ENCODE results near the gene BEND7.
"Not testable (repeated sequence)": the region's sequence is repeated elsewhere in the genome, so short reads cannot be mapped to it uniquely, and the experiment has no call there.

BEND7 gene

DNA sequence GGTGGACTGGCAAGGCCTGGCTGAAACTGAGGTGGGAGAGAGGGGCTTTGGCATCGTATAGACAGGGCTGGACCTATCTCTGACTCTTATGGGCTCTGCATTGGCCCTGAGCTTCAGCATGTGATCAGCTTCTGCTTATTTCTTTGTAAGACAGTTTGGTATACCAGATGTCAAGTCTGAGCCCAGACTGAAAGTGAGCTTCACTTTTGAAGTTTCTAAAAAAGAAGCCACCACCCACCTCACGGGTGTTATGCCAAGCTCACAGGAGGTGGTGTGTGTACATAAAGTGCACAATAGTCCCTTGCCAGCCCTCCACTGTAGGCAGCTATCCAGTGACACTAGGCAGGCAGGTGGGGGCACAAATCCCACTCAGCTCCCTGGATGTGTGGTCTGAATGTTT, 112.1 kb downstream of the BEND7 start:
- no peak for DNase-seq

DNA sequence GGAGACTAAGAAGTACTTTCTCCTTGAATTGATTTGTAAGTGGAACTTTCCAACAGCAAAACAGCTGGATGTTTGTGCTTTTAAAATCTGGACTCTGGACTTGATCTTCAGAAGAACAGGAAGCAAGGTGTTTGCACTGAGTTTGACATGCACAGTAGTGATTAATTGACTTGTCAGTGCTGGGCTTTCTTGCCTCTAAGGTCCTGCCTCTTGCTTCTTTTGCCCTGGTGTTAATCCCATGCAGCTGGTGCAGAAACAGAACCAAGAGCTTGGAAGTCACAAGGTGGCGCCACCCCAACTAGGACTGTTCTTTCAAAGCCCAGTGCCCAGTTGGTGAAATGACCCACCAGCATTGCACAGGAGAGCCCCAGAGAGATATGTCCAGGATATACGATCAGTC, 114.0 kb downstream of the BEND7 start:
- no peak for DNase-seq

DNA sequence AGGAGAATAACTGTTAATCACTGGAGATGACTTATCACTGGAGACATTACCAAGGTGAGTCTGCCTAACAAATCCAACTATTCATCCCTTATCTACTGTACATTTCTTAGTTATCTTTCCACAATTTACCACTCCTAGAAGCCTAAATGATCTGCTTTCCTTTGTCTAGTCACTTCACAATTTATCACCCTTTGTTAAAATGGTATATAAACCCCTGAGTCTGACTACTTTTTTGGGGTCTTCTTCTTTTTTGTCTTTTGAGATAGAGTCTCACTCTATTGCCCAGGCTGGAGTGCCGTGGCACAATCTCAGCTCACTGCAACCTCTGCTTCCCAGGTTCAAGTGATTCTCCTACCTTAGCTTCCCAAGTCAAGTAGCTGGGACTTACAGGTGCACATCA, 114.7 kb downstream of the BEND7 start:
- no peak for DNase-seq

DNA sequence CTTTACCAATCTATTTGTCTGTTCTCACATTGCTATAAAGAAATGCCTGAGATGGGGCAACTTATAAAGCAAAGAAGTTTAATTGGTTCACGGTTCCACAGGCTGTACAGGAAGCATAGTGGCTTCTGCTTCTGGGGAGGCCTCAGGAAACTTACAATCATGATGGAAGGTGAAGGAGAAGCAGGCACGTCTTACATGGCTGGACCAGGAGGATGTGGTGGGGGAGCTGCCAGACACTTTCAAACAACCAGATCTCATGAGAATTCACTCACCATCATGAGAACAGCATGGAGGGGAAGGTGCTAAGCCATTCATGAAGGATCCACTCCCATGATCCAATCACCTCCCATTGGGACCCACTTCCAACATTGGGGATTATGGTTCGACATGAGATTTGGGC, 115.9 kb downstream of the BEND7 start:
- no peak for DNase-seq

DNA sequence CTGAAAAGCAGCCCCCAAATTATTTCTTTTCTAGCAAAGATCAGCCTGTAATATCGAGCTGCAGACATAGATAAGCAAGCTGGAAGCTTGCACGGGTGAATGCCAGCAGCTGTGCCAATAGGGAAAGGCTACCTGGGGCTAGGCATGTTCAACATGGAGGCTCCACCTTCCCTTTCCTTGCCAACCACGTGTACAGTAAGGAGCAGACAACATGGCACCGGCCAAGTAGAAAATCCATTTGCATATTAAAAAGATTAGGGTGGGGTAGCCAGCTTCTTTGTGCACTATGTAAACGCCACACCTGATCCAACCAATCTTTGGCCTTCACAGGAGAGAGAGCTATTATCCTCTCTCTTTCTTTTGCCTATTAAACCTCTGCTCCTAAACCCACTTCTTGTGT, 124.0 kb downstream of the BEND7 start:
- DNase-seq: no peak

DNA sequence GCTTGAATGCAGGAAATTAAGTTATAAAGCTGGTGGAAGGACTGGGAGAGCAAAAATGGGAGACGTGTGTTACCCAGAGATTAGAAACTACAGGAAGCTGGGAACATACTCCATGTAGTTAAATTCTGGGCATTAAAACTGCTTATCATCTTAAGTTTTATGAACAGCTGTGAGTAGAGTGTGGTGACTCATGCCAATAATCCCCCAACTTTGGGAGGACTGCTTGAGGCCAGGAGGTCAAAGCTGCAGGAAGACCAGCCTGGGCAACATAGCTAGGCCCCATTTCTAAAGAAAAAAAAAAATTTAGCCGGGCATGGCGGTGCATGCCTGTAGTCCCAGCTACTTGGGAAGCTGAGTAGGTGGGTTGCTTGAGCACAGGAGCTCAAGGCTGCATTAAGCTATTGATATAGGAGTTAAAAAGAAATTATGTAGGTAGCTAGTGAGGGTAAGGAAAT, 124.5 kb downstream of the BEND7 start:
- no peak for DNase-seq

DNA sequence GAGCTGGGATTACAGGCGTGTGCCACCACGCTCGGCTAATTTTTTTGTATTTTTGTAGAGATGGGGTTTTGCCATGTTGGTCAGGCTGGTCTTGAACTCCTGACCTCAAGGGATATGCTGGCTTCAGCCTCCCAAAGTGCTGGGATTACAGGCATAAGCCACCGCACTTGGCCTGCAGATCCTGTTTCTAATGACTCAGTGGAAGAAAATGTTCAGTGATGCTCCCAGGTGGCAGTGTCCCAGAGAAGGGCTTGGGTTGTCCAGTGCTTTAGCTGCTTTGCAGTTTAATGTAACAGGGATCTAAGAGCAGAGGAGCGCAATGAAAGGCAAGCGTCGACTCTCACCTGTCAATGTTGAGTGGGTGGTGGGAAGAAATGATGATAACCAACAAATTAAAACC, 125.4 kb downstream of the BEND7 start:
- DNase-seq: not testable (repeated sequence)

DNA sequence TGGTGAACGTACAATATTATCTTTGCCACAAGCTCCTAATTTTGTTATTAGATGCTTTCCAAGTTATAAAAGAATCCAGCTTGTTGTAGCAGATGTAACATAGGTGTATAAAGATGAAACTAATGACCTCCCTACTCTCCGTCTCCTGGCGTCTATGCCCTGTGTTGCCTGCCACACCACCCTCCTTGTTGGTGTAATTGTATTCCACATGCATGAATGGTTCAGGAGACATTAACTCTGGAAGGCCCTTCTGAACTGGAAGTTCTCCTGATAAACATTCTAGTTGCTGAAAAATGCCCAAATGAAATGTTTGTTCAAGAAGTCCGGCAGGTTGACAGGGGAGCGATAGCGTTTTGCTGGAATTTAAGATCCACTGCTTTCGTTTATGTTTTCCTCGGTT, 126.8 kb downstream of the BEND7 start:
- no peak for DNase-seq

DNA sequence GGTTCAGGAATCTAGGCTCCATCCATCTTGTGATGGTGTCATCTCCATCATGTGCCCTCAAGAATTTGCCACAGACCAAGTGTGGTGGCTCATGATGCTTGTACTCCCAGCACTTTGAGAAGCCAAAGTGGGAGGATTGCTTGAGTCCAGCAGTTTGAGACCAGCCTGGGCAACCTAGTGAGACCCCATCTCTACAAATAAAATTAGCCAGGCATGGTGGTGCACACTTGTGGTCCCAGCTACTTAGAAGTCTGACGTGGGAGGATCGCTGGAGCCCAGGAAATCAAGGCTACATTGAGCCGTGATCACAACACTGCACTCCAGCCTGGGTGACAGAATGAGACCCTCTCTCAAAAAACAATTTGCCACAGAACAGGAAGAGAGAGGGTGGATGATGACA, 127.7 kb downstream of the BEND7 start:
- no peak for DNase-seq

DNA sequence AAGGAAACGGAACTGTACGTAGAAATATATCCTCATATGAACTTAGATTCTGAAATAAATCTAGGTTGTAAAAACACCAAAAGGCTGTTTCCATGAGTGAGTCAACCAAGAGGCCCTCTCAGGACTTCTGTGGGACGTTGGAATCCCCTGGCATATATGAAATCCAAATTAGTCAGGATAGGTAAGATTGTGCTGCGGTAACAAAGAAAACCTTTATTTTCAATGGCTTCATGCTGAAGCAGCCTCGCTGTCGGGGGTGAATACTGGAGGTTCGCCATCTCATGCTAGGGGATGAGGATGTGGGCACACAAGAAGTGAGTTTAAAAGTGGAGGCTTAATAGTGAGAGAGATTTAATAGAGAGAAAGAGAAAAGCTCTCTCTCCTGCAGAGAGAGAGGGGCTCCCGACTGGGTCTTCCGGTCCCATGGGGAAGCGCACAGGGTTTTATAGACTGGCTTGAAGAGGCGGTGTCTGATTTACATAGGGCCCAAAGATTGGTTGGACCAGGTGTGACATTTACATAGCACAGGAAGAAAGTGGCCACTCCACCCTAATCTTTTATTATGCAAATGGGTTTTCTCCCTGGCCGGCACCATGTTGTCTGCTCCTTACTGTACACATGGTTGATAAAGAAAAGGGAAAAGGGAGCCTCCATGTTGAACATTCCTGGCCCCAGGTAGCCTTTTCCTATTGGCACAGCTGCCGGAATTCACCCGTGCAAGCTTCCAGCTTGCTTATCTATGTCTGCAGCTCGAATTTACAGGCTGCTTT, 128.4 kb downstream of the BEND7 start:
- no peak for DNase-seq

DNA sequence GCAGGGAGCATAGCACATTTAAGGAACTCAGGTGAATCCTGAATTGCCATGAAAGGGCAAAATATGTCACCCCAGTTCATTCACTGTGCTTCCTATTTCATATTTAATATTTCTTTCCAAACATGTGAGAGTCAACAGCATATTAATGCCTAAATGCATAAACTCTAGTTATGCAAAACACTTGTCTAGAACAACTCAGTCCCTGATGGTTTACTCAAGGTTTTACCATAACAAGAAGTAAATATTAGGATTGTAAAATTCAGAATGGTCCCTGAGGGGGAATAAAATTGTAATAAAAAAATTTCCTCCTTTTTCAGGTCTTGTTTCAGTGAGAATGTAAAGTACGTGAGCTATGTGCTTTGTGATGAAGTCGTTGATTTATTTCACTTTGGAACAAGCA, 129.1 kb downstream of the BEND7 start:
- no peak for DNase-seq

DNA sequence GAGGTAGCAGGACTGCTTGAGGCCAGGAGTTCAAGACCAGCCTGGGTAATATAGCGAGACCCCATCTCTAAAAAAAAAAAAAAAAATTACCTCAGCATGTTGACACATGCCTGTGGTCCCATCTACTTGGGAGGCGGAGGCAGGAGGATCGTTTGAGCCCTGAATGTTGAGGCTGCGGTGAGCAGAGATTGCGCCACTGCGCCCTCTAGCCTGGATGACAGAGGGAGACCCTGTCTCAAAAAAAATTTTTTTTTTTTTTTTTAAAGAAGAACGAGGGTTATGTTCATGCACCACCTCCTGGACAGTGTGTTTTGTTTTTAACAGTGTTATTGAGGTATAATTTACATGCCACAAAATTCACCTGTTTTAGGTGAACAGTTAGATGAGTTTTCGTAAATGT, 129.6 kb downstream of the BEND7 start:
- no peak for DNase-seq

DNA sequence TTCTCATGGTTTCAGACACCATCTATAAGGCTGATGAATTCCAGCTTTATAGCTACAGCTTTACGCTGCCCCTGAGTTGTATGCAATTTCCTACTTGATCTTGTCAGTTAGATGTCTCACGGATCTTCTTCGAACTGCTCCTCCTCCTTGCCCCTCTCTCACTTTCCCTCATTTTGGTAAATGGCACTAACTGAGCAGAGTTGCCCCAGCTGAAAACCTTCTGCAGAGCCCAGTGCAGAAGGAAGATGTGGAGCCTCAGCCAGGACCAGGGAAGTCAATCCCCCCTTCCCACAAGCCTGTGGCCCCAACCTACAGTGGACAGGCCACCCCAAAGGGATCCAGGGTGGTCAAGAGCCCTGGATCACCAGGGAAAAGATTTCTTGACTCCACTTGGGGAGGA, 131.8 kb downstream of the BEND7 start:
- no peak for DNase-seq

DNA sequence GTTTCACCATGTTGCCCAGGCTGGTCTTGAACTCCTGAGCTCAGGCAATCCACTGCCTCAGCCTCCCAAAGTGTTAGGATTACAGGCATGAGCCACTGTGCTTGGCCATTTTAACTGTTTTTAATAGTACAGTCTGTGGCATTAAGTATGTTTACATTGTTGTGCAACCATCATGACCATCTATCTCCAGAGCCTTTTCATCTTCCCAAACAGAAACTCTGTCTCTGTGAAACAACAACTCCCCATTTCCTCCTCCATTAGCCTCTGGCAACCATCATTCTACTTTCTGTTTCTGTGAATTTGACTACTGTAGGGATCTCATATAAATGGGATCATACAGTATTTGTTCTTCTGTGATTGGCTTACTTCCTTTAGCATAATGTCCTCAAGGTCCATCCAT, 132.4 kb downstream of the BEND7 start:
- DNase-seq: no peak

DNA sequence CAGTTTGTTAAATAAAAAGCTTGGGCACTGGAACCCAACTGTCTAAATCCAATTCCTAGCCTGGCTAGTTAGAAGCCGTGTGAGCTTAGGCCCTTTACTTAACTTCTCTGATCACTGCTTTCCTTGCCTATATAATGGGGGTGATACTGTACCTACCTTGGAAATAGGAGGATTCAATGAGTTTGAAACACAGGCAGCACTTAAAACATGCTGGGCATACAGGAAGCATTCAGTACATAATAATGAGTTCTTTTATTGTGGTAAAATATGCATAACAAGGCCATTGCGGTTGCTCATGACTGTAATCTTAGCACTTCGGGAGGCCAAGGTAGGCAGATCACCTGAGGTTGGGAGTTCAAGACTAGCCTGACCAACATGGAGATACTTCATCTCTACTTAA, 133.3 kb downstream of the BEND7 start:
- no peak for DNase-seq

DNA sequence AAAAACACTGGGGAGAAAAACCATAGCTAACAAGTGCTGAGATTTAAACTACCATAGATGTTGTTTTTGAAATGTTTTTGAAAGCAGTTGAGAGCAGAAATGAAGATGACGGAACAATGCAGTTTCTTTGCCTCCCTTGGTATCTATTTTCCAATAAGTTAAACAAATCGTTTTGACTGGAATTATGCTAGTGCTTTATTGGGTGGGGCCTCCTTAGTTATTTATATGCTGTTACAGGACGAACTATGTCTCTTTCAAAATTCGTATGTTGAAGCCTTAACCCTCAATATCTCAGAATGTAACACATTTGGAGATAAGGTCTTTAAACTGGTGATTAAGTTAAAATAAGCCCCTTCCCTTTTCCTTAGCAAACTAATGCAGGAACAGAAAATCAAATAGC, 135.2 kb downstream of the BEND7 start:
- no peak for DNase-seq

DNA sequence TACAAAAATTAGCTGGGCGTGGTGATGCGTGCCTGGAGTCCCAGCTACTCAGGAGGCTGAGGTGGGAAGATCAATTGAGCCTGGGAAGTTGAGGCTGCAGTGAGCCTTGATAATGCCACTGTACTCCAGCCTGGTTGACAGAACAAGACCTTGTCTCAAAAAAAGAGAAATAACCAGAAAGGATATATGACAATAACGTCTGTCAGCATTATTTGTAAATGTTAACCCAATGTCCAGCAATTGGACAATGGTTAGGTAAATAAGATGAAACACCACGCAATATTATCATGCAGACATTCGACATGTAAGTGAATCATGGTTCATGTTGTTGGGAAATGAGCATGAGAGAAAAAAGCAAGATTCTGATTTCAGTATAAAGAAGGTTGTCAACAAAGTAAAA, 136.1 kb downstream of the BEND7 start:
- no peak for DNase-seq
